Erythroblast (primary cell): Measurements from ENCODE around the gene UNG.
"Not testable (repeated sequence)": the region's sequence is repeated elsewhere in the genome, so short reads cannot be mapped to it uniquely, and the experiment has no call there.

ENCODE experiments used
- GATA1 ChIP-seq: IDR thresholded peaks from 2 replicates; pipeline ENCODE4 v1.6.1; 2011; ENCODE audit warnings: low read depth, mild to moderate bottlenecking, control low read depth, low read length, moderate library complexity
- POLR2A ChIP-seq: IDR thresholded peaks from 2 replicates; pipeline ENCODE4 v1.6.1; 2011; ENCODE audit warnings: mild to moderate bottlenecking, low read length

- not testable (repeated sequence) for TF ChIP-seq POLR2A, GATA1
Observed at GRCh38 chr12:109147126-109147525, 49.7 kb downstream of the UNG start.
